Smooth muscle cell (in vitro differentiated cells): ENCODE data around the gene SERP1. TPM values are rescaled to one million over a fixed set of nuclear protein-coding genes. Genes with fewer than 3 reads are reported as not detected.

Experiments used
- polyA plus RNA-seq: library from polyadenylated mRNA; unstranded; fragments of >200 nt; fragmentation: Nextera tagmentation; extraction: Ambion mirVana; gene quantifications from 2 replicates; pipeline ENCODE4 v1.2.1, GENCODE V29; 2016
- total RNA-seq: library from RNA; depleted of rRNA; stranded (reverse); fragments of >200 nt; gene quantifications from 2 replicates; pipeline ENCODE4 v1.2.3, GENCODE V29; 2014

SERP1 gene
- total and polyA plus RNA-seq, 2 experiments from 2014 or later: 247 to 268 TPM

Other genes with a start within 250 kb of the SERP1 start
- 37.0 and 43.5 TPM in 2 replicates for gene TSC22D2, start 138.2 kb downstream of the SERP1 start, total RNA-seq
- gene TSC22D2, start 138.2 kb downstream of the SERP1 start, polyA plus RNA-seq: 31.7 and 36.1 TPM in 2 replicates
- gene EIF2A, start 291 bp upstream of the SERP1 start, total RNA-seq: 155 and 166 TPM in 2 replicates
- 34.0 and 44.1 TPM in 2 replicates for gene EIF2A, start 291 bp upstream of the SERP1 start, polyA plus RNA-seq
- 92.5 and 93.0 TPM in 2 replicates for gene SELENOT, start 56.8 kb upstream of the SERP1 start, total RNA-seq
- gene SELENOT, start 56.8 kb upstream of the SERP1 start, polyA plus RNA-seq: 122 and 128 TPM in 2 replicates
- not detected in 2 replicates for gene ERICH6, start 157.4 kb upstream of the SERP1 start, total RNA-seq
- gene ERICH6, start 157.4 kb upstream of the SERP1 start, polyA plus RNA-seq: 0.38 TPM in 1 of 2 replicates, not detected in the other
- gene SIAH2, start 216.7 kb upstream of the SERP1 start, total RNA-seq: 38.1 and 43.9 TPM in 2 replicates
- 44.9 and 45.8 TPM in 2 replicates for gene SIAH2, start 216.7 kb upstream of the SERP1 start, polyA plus RNA-seq